ENCODE results near the gene GDF2.

GDF2 gene

GRCh38 chr10:47340608-47341170, 18.4 kb downstream of the GDF2 start:
- peak; percentile 100 for TF ChIP-seq CTCF (IDR thresholded peaks at IDR 0.05; ENCODE audit: low read length, missing control alignments)
- H3K4me3 ChIP-seq (replicated peaks; ENCODE audit: low read depth, low read length): no peak overlapping the region
- DNase-seq (ENCODE audit: low read depth): peak; percentile 64

GRCh38 chr10:47344996-47345870, 23.0 kb downstream of the GDF2 start:
- DNase-seq (ENCODE audit: low read depth): no peak
- no peak overlapping the region for H3K4me3 ChIP-seq (replicated peaks; ENCODE audit: low read depth, low read length)
- no peak for TF ChIP-seq CTCF (IDR thresholded peaks at IDR 0.05; ENCODE audit: low read length, missing control alignments)

- no peak overlapping the region for H3K4me3 ChIP-seq (replicated peaks; ENCODE audit: low read depth, low read length)
- DNase-seq (ENCODE audit: low read depth): no peak
- TF ChIP-seq CTCF (IDR thresholded peaks at IDR 0.05; ENCODE audit: low read length, missing control alignments): no peak
These were observed 24.5 kb downstream of the GDF2 start for GRCh38 chr10:47346581-47347302.

- no peak for TF ChIP-seq CTCF (IDR thresholded peaks at IDR 0.05; ENCODE audit: low read length, missing control alignments)
- DNase-seq (ENCODE audit: low read depth): no peak
- H3K4me3 ChIP-seq (replicated peaks; ENCODE audit: low read depth, low read length): no peak overlapping the region
These were observed 25.0 kb downstream of the GDF2 start for GRCh38 chr10:47347303-47347675.

GRCh38 chr10:47348138-47348651, 25.9 kb downstream of the GDF2 start, which contains the start of gene RBP3:
Gene RBP3 (plus strand): TSS chr10:47348363. CDS start chr10:47348485, 122 bp downstream.
- no peak for TF ChIP-seq CTCF (IDR thresholded peaks at IDR 0.05; ENCODE audit: low read length, missing control alignments)
- H3K4me3 ChIP-seq (replicated peaks; ENCODE audit: low read depth, low read length): no peak within 1 kb of the TSS
- no peak for DNase-seq (ENCODE audit: low read depth)

- TF ChIP-seq CTCF (IDR thresholded peaks at IDR 0.05; ENCODE audit: low read length, missing control alignments): no peak
- DNase-seq (ENCODE audit: low read depth): no peak
- no peak overlapping the region for H3K4me3 ChIP-seq (replicated peaks; ENCODE audit: low read depth, low read length)
These were observed 26.6 kb downstream of the GDF2 start for GRCh38 chr10:47348661-47349470.
